ENCODE measurements around the gene C1QTNF9.

Gene C1QTNF9

GRCh38 chr13:24284889-24285565 is 24.4 kb upstream of the C1QTNF9 start:
- peaks cover 2% of the 10 kb centered on the region for H3K27me3 ChIP-seq (ENCODE audit: insufficient read depth, low read depth, severe bottlenecking)
- no peaks in the 10 kb centered on the region for H3K9me3 ChIP-seq (ENCODE audit: severe bottlenecking)
- no peak overlapping the region for H3K4me3 ChIP-seq (ENCODE audit: low read depth, low read length)
- no peak for TF ChIP-seq CTCF (IDR thresholded peaks at IDR 0.05; ENCODE audit: low read depth, low read length)
- peaks cover 18% of the 10 kb centered on the region for H3K36me3 ChIP-seq
- no peak for DNase-seq
- no peak overlapping the region for H3K27ac ChIP-seq

GRCh38 chr13:24286624-24287023 is 22.8 kb upstream of the C1QTNF9 start:
- no peak for TF ChIP-seq CTCF (IDR thresholded peaks at IDR 0.05; ENCODE audit: low read depth, low read length)
- no peaks in the 10 kb centered on the region for H3K27me3 ChIP-seq (ENCODE audit: insufficient read depth, low read depth, severe bottlenecking)
- H3K27ac ChIP-seq, result no peak overlapping the region
- H3K36me3 ChIP-seq, result peaks cover 25% of the 10 kb centered on the region
- DNase-seq, result no peak
- no peaks in the 10 kb centered on the region for H3K9me3 ChIP-seq (ENCODE audit: severe bottlenecking)
- no peak overlapping the region for H3K4me3 ChIP-seq (ENCODE audit: low read depth, low read length)

- peak; percentile 61 for DNase-seq
- H3K27me3 ChIP-seq (ENCODE audit: insufficient read depth, low read depth, severe bottlenecking), result no peaks in the 10 kb centered on the region
- no peak for TF ChIP-seq CTCF (IDR thresholded peaks at IDR 0.05; ENCODE audit: low read depth, low read length)
- H3K27ac ChIP-seq, result no peak overlapping the region
- H3K36me3 ChIP-seq, result peaks cover 28% of the 10 kb centered on the region
- no peaks in the 10 kb centered on the region for H3K9me3 ChIP-seq (ENCODE audit: severe bottlenecking)
- no peak overlapping the region for H3K4me3 ChIP-seq (ENCODE audit: low read depth, low read length)
Observed at GRCh38 chr13:24287748-24288287, 21.6 kb upstream of the C1QTNF9 start.

- DNase-seq, result no peak
- TF ChIP-seq CTCF (IDR thresholded peaks at IDR 0.05; ENCODE audit: low read depth, low read length), result no peak
- H3K36me3 ChIP-seq, result peaks cover 28% of the 10 kb centered on the region
- H3K9me3 ChIP-seq (ENCODE audit: severe bottlenecking), result no peaks in the 10 kb centered on the region
- H3K4me3 ChIP-seq (ENCODE audit: low read depth, low read length), result no peak overlapping the region
- H3K27ac ChIP-seq, result no peak overlapping the region
- H3K27me3 ChIP-seq (ENCODE audit: insufficient read depth, low read depth, severe bottlenecking), result no peaks in the 10 kb centered on the region
Observed at GRCh38 chr13:24288870-24289269, 20.5 kb upstream of the C1QTNF9 start.

- no peak overlapping the region for H3K27ac ChIP-seq
- peaks cover 32% of the 10 kb centered on the region for H3K36me3 ChIP-seq
- no peaks in the 10 kb centered on the region for H3K9me3 ChIP-seq (ENCODE audit: severe bottlenecking)
- TF ChIP-seq CTCF (IDR thresholded peaks at IDR 0.05; ENCODE audit: low read depth, low read length), result no peak
- DNase-seq, result no peak
- no peak overlapping the region for H3K4me3 ChIP-seq (ENCODE audit: low read depth, low read length)
- no peaks in the 10 kb centered on the region for H3K27me3 ChIP-seq (ENCODE audit: insufficient read depth, low read depth, severe bottlenecking)
Observed at GRCh38 chr13:24290280-24290932, 19.0 kb upstream of the C1QTNF9 start.

All from WERI-Rb-1 (cell line).